Thoracic aorta (tissue), 2 donors: Measurements from ENCODE around the gene CYP4X1. TPM values are rescaled to one million over a fixed set of nuclear protein-coding genes. Genes with fewer than 3 reads are reported as not detected.
"Not testable (repeated sequence)": the region's sequence is repeated elsewhere in the genome, so short reads cannot be mapped to it uniquely, and the experiment has no call there.

ENCODE experiments used
- ATAC-seq: fragments of 150-250 bp; one replicate; pipeline ENCODE4 v1.8.0; 2017; ENCODE audit warnings: low read depth; ENCODE audit not compliant: insufficient number of reproducible peaks, low FRiP score
- DNase-seq: peaks from one replicate; pipeline ENCODE4 v3.0.0-alpha.2; 2020; ENCODE audit warnings: low spot score
- H3K27ac ChIP-seq, 2 donors: fragments of 200-600 bp; sonication (generic); 1 replicate in 1 of 2; 2 replicates in 1 of 2; pipeline ENCODE4 v1.5.1; 2016; ENCODE audit warnings: mild to moderate bottlenecking in 2 of 2, moderate library complexity in 2 of 2
- H3K27me3 ChIP-seq: fragments of 200-600 bp; sonication (generic); replicated peaks from 2 replicates; pipeline ENCODE4 v1.6.0; 2016; ENCODE audit warnings: mild to moderate bottlenecking; ENCODE audit not compliant: insufficient read depth
- H3K36me3 ChIP-seq: fragments of 200-600 bp; sonication (generic); one replicate; pipeline ENCODE4 v1.5.1; 2016
- H3K4me1 ChIP-seq, 2 donors: fragments of 200-600 bp; sonication (generic); 1 replicate in 1 of 2; 2 replicates in 1 of 2; pipeline versions ENCODE4 v1.5.1 to v1.6.0; 2016; ENCODE audit warnings: low read depth in 2 of 2, mild to moderate bottlenecking in 1 of 2; ENCODE audit not compliant: control insufficient read depth in 1 of 2
- H3K4me3 ChIP-seq: fragments of 200-600 bp; sonication (generic); 2 replicates; pipeline ENCODE4 v1.5.1; 2016; ENCODE audit warnings: mild to moderate bottlenecking
- H3K9me3 ChIP-seq: fragments of 200-600 bp; sonication (generic); 2 replicates; pipeline ENCODE4 v1.5.1; 2016
- total RNA-seq, 2 donors: library from RNA; depleted of rRNA; stranded (reverse); fragments of >200 nt; gene quantifications; one replicate each; pipeline versions ENCODE4 v1.1.0 to v1.2.3, GENCODE V29; 2016
- TF ChIP-seq, protein P1 (sequence below): fragments of 200-600 bp; sonication (generic); IDR thresholded peaks from one replicate; pipeline ENCODE4 v1.5.1; 2019; ENCODE audit warnings: antibody characterized with exemption

Gene CYP4X1, protein sequence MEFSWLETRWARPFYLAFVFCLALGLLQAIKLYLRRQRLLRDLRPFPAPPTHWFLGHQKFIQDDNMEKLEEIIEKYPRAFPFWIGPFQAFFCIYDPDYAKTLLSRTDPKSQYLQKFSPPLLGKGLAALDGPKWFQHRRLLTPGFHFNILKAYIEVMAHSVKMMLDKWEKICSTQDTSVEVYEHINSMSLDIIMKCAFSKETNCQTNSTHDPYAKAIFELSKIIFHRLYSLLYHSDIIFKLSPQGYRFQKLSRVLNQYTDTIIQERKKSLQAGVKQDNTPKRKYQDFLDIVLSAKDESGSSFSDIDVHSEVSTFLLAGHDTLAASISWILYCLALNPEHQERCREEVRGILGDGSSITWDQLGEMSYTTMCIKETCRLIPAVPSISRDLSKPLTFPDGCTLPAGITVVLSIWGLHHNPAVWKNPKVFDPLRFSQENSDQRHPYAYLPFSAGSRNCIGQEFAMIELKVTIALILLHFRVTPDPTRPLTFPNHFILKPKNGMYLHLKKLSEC
- 10 to 100 TPM; 29.6 to 47.9 TPM for total RNA-seq

DNA sequence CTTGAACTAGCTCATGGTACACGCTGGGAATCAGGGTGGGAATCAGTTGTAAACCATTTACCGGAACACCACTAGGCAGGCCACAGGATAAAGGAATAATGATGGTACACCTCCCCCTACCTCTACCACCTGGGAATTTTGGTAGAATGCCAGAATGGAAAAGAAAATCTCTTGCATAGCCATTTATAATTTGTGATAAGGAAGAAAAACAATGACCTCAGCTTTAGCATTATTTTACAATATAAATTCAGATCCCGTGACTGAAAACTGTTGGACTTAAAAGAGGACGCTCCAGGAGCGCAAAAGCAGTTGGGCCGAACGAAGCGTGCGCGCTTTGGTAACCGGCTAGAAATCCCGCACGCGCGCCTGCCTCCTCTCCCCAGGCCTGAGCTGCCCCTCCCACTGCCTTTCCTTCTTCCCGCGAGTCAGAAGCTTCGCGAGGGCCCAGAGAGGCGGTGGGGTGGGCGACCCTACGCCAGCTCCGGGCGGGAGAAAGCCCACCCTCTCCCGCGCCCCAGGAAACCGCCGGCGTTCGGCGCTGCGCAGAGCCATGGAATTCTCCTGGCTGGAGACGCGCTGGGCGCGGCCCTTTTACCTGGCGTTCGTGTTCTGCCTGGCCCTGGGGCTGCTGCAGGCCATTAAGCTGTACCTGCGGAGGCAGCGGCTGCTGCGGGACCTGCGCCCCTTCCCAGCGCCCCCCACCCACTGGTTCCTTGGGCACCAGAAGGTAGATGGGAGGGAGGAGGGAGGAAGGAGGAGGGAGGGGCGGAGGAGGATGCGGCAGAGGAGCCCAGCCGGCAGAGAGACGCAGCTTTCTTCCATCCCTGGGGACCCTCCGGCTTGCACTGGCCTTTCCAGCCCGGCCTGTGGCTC lies at the start of gene CYP4X1:
Gene CYP4X1 (plus strand): TSS at position 402 of the 873 bp plus-strand sequence. CDS start 149 bp downstream, at position 551.
- Histone ChIP-seq H3K27ac (peak within 1 kb of the TSS; percentile 90 to 97), H3K9me3 (no peaks in the 10 kb centered on the region), H3K36me3 (no peaks in the 10 kb centered on the region), H3K27me3 (no peaks in the 10 kb centered on the region), H3K4me3 (peak within 1 kb of the TSS; percentile 91), H3K4me1 (peaks cover 30 to 62% of the 10 kb centered on the region in 2 donors)
- no peak for DNase-seq
- ATAC-seq = no peak
- TF ChIP-seq, protein P1, sequence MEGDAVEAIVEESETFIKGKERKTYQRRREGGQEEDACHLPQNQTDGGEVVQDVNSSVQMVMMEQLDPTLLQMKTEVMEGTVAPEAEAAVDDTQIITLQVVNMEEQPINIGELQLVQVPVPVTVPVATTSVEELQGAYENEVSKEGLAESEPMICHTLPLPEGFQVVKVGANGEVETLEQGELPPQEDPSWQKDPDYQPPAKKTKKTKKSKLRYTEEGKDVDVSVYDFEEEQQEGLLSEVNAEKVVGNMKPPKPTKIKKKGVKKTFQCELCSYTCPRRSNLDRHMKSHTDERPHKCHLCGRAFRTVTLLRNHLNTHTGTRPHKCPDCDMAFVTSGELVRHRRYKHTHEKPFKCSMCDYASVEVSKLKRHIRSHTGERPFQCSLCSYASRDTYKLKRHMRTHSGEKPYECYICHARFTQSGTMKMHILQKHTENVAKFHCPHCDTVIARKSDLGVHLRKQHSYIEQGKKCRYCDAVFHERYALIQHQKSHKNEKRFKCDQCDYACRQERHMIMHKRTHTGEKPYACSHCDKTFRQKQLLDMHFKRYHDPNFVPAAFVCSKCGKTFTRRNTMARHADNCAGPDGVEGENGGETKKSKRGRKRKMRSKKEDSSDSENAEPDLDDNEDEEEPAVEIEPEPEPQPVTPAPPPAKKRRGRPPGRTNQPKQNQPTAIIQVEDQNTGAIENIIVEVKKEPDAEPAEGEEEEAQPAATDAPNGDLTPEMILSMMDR = no peak

DNA sequence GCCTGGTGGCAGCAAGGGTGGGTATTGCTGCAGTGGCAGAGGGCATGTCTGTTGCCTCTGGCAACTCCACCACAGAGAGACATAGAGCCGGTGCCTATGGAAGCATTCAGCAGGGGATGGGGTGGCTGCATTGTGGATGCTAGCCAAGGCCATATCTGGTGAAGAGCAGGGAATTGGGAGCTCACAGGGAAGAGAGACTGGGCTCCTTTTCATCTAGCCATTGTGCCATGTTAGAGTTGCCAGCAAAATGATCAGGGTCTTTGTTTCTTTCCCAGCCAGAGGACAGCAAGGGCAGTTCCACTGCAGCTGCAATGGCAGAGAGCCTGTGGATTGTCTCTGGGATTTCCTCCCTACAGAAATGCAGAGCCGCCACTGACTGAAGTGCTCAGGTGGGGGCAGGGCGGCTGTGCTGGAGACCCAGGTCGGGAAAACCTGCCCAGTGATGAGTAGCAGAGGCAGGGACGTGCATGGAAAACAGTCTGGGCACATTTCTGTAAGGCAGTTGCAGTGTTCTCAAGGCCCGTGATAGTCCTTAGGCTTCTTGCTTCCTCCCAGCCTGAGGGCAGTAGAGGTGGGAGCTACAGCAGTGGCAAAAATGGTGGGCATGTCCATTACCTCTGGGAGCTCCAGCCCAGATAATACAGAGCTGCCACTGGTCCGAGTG lies 40.2 kb upstream of the CYP4X1 start:
- Histone ChIP-seq H3K27ac (no peak overlapping the region), H3K36me3 (no peaks in the 10 kb centered on the region), H3K4me3 (no peak overlapping the region), H3K9me3 (no peaks in the 10 kb centered on the region), H3K27me3 (no peaks in the 10 kb centered on the region), H3K4me1 (peaks cover 0 to 6% of the 10 kb centered on the region in 2 donors)
- TF ChIP-seq, protein P1 = no peak
- DNase-seq (no peak), ATAC-seq (no peak)

DNA sequence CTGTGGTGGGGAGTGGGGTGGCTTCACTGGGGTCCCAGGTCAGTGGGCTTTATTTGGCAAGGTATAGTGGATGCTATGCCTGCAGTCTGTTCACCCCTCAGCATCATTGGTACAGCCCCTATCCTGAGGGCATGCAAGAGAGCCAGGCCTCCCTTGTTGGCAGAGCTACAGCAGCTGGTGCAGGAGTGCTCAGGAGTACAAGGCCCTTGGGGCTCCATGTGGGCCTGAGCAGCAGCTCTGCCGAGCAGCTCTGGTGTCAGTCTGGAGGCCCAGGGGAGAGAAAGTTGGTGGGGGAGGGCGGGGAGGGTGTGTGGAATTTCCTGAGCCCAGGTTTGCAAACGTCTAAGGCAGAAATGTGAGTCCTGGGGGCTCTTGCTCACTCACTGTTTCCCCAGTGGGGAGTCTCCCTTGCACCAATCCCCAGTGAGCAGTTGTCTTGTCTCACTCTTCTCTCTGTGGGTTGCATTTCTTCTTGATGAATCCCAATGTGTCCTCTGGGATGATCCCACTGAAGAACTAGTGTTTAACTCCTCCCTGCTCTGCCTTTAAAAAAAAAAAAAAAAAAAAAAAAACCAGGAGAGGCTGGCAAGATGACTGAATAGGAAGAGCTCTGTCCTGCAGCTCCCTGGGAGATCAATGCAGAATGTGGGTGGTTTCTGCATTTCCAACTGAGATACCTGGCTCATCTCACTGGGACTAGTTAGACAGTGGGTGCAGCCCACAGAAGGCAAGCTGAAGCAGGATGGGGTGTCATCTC lies 39.5 kb upstream of the CYP4X1 start:
- Histone ChIP-seq H3K4me3 (no peak overlapping the region), H3K9me3 (no peaks in the 10 kb centered on the region), H3K27me3 (no peaks in the 10 kb centered on the region), H3K27ac (no peak overlapping the region), H3K4me1 (peaks cover 0 to 6% of the 10 kb centered on the region in 2 donors), H3K36me3 (no peaks in the 10 kb centered on the region)
- DNase-seq = no peak
- ATAC-seq = no peak
- TF ChIP-seq, protein P1 = no peak

DNA sequence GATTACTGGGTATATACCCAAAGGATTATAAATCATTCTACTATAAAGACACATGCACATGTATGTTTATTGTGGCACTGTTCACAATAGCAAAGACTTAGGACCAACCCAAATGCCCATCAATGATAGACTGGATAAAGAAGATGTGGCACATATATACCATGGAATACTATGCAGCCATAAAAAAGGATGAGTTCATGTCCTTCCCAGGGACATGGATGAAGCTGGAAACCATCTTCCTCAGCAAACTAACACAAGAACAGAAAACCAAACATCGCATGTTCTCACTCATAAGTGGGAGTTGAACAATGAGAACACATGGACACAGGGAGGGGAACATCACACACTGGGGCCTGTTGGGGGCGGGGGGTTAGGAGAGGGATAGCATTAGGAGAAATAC lies 32.9 kb upstream of the CYP4X1 start:
- not testable (repeated sequence) for H3K27me3 ChIP-seq, ATAC-seq, H3K4me1 ChIP-seq

More for the DNA sequence above, 32.9 kb upstream of the CYP4X1 start:
- H3K4me3 ChIP-seq, DNase-seq, H3K36me3 ChIP-seq, H3K9me3 ChIP-seq, H3K27ac ChIP-seq: not testable (repeated sequence)
